Mammary epithelial cell (primary cell): ENCODE measurements around the gene KRTAP4-2.
"Not testable (repeated sequence)": the region's sequence is repeated elsewhere in the genome, so short reads cannot be mapped to it uniquely, and the experiment has no call there.

Source experiments
- EZH2 ChIP-seq: IDR thresholded peaks from 2 replicates; pipeline ENCODE4 v1.6.1; 2012; ENCODE audit warnings: low read length, inconsistent platforms, borderline replicate concordance
- TF ChIP-seq, protein P1 (sequence below), 2 donors: IDR thresholded peaks in 1 of 2; conservative IDR thresholded peaks in 1 of 2; 2 replicates each; pipeline ENCODE4 v1.5.1; 2011 to 2012; ENCODE audit warnings: inconsistent platforms in 2 of 2, low read length in 2 of 2, mild to moderate bottlenecking in 2 of 2, control low read depth in 1 of 2, low read depth in 1 of 2; ENCODE audit not compliant: insufficient read depth in 1 of 2; ENCODE audit errors: extremely low read depth in 1 of 2

DNA sequence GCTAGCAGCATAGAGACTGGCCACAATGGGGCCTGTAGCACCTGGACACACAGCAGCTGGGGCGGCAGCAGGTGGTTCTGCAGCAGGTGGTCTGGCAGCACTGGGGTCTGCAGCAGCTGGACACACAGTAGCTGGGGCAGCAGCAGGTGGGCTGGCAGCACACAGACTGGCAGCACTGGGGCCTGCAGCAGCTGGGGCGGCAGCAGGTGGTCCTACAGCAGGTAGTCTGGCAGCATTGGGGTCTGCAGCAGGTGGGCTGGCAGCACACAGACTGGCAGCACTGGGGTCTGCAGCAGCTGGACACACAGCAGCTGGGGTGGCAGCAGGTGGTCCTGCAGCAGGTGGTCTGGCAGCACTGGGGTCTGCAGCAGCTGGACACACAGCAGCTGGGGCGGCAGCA lies 17.8 kb downstream of the KRTAP4-2 start:
- TF ChIP-seq, protein P1, sequence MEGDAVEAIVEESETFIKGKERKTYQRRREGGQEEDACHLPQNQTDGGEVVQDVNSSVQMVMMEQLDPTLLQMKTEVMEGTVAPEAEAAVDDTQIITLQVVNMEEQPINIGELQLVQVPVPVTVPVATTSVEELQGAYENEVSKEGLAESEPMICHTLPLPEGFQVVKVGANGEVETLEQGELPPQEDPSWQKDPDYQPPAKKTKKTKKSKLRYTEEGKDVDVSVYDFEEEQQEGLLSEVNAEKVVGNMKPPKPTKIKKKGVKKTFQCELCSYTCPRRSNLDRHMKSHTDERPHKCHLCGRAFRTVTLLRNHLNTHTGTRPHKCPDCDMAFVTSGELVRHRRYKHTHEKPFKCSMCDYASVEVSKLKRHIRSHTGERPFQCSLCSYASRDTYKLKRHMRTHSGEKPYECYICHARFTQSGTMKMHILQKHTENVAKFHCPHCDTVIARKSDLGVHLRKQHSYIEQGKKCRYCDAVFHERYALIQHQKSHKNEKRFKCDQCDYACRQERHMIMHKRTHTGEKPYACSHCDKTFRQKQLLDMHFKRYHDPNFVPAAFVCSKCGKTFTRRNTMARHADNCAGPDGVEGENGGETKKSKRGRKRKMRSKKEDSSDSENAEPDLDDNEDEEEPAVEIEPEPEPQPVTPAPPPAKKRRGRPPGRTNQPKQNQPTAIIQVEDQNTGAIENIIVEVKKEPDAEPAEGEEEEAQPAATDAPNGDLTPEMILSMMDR (conservative IDR thresholded peaks at IDR 0.05 in 1 of 2, IDR thresholded peaks at IDR 0.05 in 1 of 2; ENCODE audit: extremely low read depth in 1 of 2, insufficient read depth in 1 of 2, low read depth in 1 of 2, low read length in 2 of 2), result not testable (repeated sequence)
- TF ChIP-seq EZH2, result not testable (repeated sequence)
